DND-41 (cell line): ENCODE measurements around the gene PPEF2.

ENCODE experiments used
- ATAC-seq: fragments of 200-7000 bp; cut with Tn5 transposase; 3 replicates; pipeline ENCODE4 v1.9.1; 2021; ENCODE audit warnings: low read depth; ENCODE audit not compliant: insufficient read depth
- DNase-seq: peaks from one replicate; pipeline ENCODE4 v3.0.0-alpha.2; 2020
- H2AFZ ChIP-seq: 2 replicates; pipeline ENCODE4 v1.6.0; 2012; ENCODE audit warnings: low read depth, low read length
- H3K27ac ChIP-seq: 2 replicates; pipeline ENCODE4 v1.5.1; 2012; ENCODE audit warnings: low read length, inconsistent platforms
- H3K27me3 ChIP-seq: fragments of 200-600 bp; sonication (generic); 2 replicates; pipeline ENCODE4 v1.6.0; 2012; ENCODE audit warnings: low read length, mild to moderate bottlenecking, inconsistent platforms; ENCODE audit not compliant: insufficient read depth, poor library complexity
- H3K36me3 ChIP-seq: 2 replicates; pipeline ENCODE4 v1.5.1; 2012; ENCODE audit warnings: low read length, inconsistent platforms; ENCODE audit not compliant: insufficient read depth
- H3K4me1 ChIP-seq: 2 replicates; pipeline ENCODE4 v1.5.1; 2012; ENCODE audit warnings: mild to moderate bottlenecking, low read length; ENCODE audit not compliant: insufficient read depth
- H3K4me2 ChIP-seq: 2 replicates; pipeline ENCODE4 v1.6.0; 2012; ENCODE audit warnings: mild to moderate bottlenecking, moderate library complexity, low read length, inconsistent platforms; ENCODE audit not compliant: insufficient read depth
- H3K4me3 ChIP-seq, 2 experiments: fragments of 200-600 bp in 1 of 2; shearing (Covaris generic) in 1 of 2; 2 replicates each; pipeline ENCODE4 v1.5.1; 2012 to 2016; ENCODE audit warnings: inconsistent platforms in 2 of 2, low read length in 2 of 2, mild to moderate bottlenecking in 2 of 2, low read depth in 1 of 2, moderate library complexity in 1 of 2
- H3K79me2 ChIP-seq: 2 replicates; pipeline ENCODE4 v1.6.0; 2012; ENCODE audit warnings: low read length, inconsistent platforms; ENCODE audit not compliant: insufficient read depth
- H3K9ac ChIP-seq: 2 replicates; pipeline ENCODE4 v1.6.0; 2012; ENCODE audit warnings: low read depth, mild to moderate bottlenecking, inconsistent platforms, low read length, moderate library complexity
- H3K9me3 ChIP-seq: 2 replicates; pipeline ENCODE4 v1.5.1; 2012; ENCODE audit warnings: low read length, moderate library complexity, mild to moderate bottlenecking, inconsistent platforms; ENCODE audit not compliant: insufficient read depth, severe bottlenecking
- H4K20me1 ChIP-seq: 2 replicates; pipeline ENCODE4 v1.6.0; 2012; ENCODE audit warnings: low read length; ENCODE audit not compliant: insufficient read depth
- EZH2 ChIP-seq: IDR thresholded peaks from 3 replicates; pipeline ENCODE4 v1.6.1; 2012; ENCODE audit warnings: borderline replicate concordance, low read depth, mild to moderate bottlenecking, moderate library complexity, low read length, inconsistent platforms; ENCODE audit not compliant: severe bottlenecking
- TF ChIP-seq, protein P1 (sequence below): IDR thresholded peaks from 2 replicates; pipeline ENCODE4 v1.5.1; 2012; ENCODE audit warnings: borderline replicate concordance, low read length, moderate library complexity, mild to moderate bottlenecking; ENCODE audit not compliant: poor library complexity, severe bottlenecking; ENCODE audit errors: extremely low read depth

Gene PPEF2

DNA sequence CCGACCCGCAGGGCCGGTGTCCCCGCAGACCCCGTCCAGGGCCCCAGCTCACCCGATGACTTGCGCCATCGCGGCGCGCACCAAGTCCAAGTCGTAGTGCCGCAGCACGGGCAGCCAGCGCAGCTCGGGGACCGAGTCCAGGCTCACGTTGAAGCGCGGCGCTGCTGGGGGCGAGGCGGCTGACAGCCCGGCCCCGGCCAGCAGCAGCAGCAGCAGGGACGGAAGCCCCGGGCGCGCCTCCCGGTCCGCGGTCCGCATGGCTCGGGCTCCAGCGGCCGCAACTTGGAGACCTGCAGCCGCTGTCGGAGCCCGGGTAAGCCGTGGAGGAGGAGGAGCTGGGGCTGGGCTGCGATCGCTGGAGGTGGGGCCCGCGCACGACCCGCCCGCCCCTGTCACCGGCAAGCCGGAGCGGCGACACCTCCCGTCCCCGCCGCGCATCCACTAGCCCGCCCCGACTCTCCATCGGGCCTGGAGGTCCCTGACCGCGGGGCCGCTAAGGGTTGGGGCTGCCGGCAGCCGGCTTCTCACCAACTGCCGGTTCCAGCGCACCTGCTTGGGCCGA lies 38.5 kb upstream of the PPEF2 start, which contains the start of gene NAAA:
Gene NAAA, minus strand, starts transcription at position 322 of the 562 bp plus-strand sequence. Its CDS starts 64 bp downstream, at position 258.
- peak within 1 kb of the TSS; percentile 65 for H3K9ac ChIP-seq
- no peaks in the 10 kb centered on the region; the same call in 1 of the 2 replicates for H3K79me2 ChIP-seq
- peak; percentile 83 for ATAC-seq
- H3K9me3 ChIP-seq = no peaks in the 10 kb centered on the region
- H3K4me3 ChIP-seq = peak within 1 kb of the TSS; percentile 88 to 97
- H3K27ac ChIP-seq = peak within 1 kb of the TSS; percentile 78
- H3K36me3 ChIP-seq = peaks cover 10% of the 10 kb centered on the region
- H4K20me1 ChIP-seq = no peaks in the 10 kb centered on the region
- H2AFZ ChIP-seq = peak within 1 kb of the TSS; percentile 86
- DNase-seq = peak; percentile 82
- H3K27me3 ChIP-seq = no peaks in the 10 kb centered on the region
- peaks cover 24% of the 10 kb centered on the region for H3K4me1 ChIP-seq
- H3K4me2 ChIP-seq = peak within 1 kb of the TSS; percentile 98
- TF ChIP-seq, protein P1, sequence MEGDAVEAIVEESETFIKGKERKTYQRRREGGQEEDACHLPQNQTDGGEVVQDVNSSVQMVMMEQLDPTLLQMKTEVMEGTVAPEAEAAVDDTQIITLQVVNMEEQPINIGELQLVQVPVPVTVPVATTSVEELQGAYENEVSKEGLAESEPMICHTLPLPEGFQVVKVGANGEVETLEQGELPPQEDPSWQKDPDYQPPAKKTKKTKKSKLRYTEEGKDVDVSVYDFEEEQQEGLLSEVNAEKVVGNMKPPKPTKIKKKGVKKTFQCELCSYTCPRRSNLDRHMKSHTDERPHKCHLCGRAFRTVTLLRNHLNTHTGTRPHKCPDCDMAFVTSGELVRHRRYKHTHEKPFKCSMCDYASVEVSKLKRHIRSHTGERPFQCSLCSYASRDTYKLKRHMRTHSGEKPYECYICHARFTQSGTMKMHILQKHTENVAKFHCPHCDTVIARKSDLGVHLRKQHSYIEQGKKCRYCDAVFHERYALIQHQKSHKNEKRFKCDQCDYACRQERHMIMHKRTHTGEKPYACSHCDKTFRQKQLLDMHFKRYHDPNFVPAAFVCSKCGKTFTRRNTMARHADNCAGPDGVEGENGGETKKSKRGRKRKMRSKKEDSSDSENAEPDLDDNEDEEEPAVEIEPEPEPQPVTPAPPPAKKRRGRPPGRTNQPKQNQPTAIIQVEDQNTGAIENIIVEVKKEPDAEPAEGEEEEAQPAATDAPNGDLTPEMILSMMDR = peak; percentile 56
- no peak for TF ChIP-seq EZH2

DNA sequence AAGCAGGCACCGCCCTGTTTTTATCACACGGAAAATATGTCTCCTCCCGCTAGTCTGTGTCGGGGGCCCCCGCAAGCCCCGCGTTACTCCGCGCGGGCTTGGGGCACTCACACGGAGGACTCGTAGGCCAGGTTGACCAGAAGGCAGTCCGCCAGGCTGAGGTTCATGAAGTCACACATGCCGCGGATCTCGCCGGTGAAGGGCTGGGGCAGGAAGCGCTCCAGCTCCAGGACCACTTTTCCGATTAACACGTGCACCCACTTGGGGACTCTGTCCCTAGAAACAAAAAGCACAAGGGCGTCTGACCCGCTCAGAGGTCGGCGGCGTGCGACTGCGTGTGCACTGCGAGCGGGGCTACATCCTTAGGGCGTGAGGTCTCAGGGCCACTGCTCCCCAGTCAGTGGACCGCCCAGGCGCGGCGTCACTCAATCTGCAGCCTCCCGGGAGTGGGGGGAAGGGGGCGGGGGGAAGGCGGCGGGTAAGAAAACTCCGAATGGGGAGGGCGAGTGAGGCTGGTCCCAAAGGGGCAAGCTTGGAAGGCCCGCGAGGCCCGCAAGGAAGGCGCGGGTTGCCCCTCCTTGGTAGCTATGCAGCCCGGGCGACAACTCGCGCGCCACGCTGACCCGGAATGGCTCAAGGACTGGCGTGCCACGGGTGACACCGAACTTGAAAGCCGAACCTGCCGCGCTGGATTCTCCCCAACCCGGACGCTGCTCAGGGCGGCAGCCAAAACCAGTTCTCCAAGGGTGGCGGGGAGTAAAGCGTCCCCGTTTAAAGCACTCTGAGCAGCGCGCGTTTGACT lies 37.8 kb upstream of the PPEF2 start:
- peak overlapping the region; percentile 78 for H3K27ac ChIP-seq
- ATAC-seq (peak; percentile 71), DNase-seq (peak; percentile 80)
- no peaks in the 10 kb centered on the region; the same call in 1 of the 2 replicates for H3K79me2 ChIP-seq
- H4K20me1 ChIP-seq = no peaks in the 10 kb centered on the region
- H3K27me3 ChIP-seq = no peaks in the 10 kb centered on the region
- H3K4me1 ChIP-seq = peaks cover 24% of the 10 kb centered on the region
- peaks cover 17% of the 10 kb centered on the region for H3K36me3 ChIP-seq
- no peaks in the 10 kb centered on the region for H3K9me3 ChIP-seq
- H3K4me2 ChIP-seq = peak overlapping the region; percentile 98
- peak overlapping the region; percentile 88 to 97 for H3K4me3 ChIP-seq
- H3K9ac ChIP-seq = peak overlapping the region; percentile 65
- peak overlapping the region; percentile 86 for H2AFZ ChIP-seq
- TF ChIP-seq, protein P1 = no peak
- no peak for TF ChIP-seq EZH2

DNA sequence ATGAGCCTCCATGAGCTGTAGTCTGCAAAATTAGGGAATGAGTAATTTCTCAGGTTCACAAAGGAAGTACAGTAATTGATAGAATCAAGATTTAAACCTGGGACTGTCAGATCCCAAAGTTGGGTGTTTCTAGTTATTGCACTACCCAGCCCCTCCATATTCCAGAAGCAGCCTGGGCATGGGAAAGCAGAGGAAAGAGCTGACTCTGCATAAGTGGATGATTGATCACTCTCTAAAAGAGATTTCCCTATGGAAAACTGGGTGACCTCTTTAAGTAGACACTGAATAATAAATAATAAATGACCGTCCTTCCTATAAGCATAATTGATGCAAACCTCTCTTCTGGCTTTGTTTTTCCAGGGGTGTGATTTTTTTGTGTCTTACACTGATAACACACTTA lies 33.4 kb upstream of the PPEF2 start:
- Histone ChIP-seq H3K27ac (no peak overlapping the region), H4K20me1 (no peaks in the 10 kb centered on the region), H3K4me2 (no peak overlapping the region), H3K4me3 (no peak overlapping the region), H2AFZ (no peak overlapping the region), H3K79me2 (no peaks in the 10 kb centered on the region; the same call in 1 of the 2 replicates), H3K9me3 (no peaks in the 10 kb centered on the region), H3K27me3 (no peaks in the 10 kb centered on the region), H3K36me3 (peaks cover 23% of the 10 kb centered on the region), H3K9ac (no peak overlapping the region), H3K4me1 (peaks cover 18% of the 10 kb centered on the region)
- ATAC-seq = no peak
- DNase-seq = no peak
- TF ChIP-seq EZH2 = no peak
- TF ChIP-seq, protein P1 = no peak
